ENCODE measurements around the gene MAP2K6.
A peak's percentile ranks its signal among the peaks of the same experiment; 100 is the strongest.

Gene MAP2K6

DNA sequence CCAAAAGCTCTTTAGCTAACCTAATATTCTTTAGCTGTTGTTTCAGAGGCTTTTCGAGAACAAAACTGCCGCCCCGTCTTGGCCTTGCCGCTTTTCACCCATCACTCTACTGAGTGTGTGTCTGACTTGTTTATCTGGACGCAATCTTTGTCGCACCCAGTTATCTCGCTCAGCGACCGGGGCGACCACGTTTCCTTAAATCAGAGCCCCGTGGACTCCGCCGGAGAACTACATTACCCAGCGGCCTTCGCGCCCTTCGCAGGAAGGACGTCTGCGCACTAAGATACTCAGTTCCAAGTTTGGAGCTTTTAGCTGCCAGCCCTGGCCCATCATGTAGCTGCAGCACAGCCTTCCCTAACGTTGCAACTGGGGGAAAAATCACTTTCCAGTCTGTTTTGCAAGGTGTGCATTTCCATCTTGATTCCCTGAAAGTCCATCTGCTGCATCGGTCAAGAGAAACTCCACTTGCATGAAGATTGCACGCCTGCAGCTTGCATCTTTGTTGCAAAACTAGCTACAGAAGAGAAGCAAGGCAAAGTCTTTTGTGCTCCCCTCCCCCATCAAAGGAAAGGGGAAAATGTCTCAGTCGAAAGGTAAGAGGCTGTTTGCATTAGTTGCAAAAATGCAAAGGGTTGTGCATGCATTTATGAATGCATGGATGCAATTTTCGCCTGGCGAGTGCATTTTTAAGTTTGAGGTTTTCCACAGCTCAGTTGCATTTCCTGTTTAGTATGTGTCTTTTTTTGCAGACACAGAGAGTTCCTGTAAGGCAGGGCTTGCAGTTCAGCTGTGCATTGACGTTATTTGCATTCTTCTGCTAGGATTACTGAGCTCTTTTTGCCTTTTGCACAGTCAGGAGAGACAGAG, at the start of gene MAP2K6:
MAP2K6 (plus strand) TSS at position 290 of the 867 bp plus-strand sequence; CDS start at position 578, 288 bp downstream.
- DNase-seq = peak in 55 of 56 donors; percentile 12 to 91 (median 77)

DNA sequence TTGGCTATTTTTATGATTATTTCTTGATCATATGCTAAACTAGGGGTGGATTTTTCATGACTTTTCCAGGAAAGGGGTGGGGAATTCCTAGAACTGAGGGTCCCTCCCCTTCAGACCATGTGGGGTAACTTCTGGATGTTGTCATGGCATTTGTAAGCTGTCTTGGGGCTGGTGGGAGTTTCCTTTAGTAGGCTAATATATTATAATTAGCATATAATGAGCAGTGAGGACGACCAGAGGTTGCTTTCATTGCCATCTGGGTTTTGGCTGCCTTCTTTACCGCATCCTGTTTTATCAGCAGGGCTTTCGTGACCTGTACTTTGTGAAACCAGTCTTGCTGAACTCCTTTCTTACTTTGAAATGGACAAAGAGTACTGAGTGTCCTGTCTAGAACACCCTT, 47.2 kb upstream of the MAP2K6 start:
- no peak for DNase-seq

DNA sequence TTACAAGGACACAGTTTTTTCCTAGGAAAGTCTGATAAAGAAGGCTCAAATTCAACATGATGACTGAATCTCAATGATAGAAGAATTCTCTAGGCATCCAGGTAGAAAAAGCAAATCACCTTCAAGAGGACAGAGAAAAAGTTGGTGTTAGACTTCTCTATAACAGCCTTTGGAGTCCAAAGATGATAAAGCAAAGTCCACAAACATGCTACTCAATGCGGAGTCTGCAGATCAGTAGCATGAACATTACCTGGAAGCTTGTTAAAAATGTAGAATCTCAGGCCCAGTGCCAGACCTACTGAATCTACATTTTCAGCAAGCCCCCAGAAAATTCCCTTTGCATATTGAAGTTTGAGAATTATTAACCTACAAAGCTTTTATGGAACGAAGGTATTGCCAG, 41.4 kb upstream of the MAP2K6 start:
- DNase-seq = no peak

GRCh38 chr17:69375229-69375628, 39.3 kb upstream of the MAP2K6 start:
- DNase-seq = no peak

DNA sequence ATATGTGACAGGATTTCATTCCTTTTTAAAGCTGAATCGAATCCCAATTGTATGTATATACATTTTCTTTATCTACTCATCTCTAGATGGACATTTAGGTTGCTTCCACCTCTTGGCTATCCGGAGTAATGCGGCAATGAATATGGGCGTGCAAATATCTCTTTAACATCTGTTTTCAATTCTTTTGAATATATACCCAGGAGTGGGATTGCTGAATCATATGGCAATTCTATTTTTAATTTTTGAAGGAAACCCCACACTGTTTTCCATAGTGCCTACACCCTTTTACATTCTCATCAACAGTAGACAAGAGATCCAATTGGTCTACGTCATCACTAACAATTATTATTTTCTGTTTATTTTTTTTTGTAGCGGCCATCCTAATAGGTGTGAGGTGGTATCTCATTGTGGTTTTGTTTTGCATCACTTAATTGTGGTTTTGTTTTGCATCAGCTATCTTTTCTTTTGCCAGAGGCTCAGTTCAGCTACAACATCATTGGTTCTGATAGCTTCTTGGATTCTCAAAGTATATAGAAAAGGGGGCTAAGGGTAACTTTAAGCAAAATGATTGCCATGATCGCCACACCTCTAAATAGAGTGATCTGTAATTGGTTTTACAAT, 25.6 kb upstream of the MAP2K6 start:
- no peak for DNase-seq

DNA sequence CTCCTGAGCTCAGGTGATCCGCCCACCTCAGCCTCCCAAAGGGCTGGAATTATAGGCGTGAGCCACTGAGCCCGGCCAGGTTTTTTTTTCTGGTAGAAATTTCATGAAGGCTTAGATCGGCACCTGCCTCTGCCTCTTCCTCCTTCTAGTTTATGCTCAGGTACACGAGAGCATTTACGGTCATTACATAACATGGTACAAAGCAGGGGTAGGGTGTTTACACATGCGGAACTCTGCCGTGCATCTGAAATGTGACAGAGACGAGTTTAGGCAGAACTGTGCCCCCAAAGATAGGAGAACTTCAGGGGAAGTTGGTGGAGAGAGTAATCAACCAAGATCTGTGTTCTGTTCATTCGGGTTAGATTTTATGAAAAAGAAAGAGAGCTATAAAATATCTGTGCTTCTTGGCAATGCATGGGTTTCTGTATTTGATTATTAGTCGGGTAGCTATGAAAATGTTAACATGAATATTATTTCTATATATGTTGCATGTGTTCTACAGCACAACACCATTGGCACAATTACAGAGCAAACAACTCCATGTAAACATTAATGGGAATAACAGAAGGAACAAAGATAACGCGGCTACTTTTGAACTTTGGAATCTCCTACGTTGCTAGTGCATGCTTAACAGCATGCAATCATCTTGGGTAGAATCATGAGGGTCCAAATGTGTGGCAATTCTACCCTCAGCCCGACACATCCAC, 23.5 kb upstream of the MAP2K6 start:
- no peak for DNase-seq

GRCh38 chr17:69401251-69401650, 13.2 kb upstream of the MAP2K6 start:
- no peak for DNase-seq

GRCh38 chr17:69402052-69402451, 12.4 kb upstream of the MAP2K6 start:
- no peak for DNase-seq

DNA sequence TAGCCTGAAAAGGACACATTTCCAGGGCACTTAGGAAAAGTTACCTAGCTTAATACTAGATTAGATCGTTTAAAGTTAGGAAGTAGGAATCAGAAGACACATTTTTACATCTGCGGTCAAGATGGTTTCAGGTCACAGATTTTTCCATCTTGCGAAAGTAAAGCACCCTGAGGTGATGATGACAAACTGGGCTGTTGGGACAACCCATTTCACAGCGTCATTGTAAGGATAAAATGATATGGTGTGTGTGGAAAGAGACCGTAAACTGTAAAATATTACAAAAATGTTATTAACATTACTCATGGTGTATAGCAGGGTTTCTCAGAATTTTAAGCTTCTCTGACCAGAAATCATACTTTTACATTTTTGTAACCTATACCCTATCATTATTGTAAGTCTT, 10.1 kb upstream of the MAP2K6 start:
- DNase-seq = no peak

DNA sequence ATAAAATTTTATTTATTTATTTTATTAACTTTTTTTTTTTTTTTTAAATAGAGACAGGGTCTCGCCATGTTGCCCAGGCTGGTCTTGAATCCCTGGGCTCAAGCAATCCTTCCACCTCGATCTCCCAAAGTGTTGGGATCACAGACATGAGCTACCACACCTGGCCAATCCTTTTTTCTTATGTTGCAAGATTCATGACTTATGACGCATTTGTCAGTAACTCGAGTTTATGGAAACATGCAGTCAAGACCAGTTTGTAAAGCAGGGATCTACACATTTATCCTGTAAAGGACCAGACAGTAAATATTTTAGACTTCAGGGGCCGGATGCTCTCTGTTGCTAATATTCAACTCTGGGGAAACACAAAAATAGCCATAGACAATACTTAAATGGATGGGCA, 9.4 kb upstream of the MAP2K6 start:
- DNase-seq = no peak

DNA sequence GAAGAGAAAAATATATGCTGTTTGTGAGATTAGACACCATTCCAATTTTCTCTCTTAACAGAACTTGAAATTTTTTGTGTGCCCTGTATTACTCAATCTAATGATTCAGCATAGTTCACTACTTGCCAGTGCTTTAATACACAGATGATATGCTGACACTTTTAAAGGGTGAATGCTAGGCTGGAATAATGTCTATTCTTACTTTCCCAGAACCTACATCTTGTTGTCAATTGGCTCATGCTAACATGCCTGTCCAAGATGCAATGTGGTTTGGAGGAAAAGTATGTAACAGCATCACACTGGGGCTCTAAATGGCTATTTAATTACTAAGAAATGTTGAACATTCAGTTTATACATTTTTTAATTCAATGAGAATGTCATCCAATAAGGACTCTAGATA, 7.6 kb upstream of the MAP2K6 start:
- DNase-seq = no peak

- DNase-seq = no peak
Measured at GRCh38 chr17:69407759-69408158, 6.7 kb upstream of the MAP2K6 start.

DNA sequence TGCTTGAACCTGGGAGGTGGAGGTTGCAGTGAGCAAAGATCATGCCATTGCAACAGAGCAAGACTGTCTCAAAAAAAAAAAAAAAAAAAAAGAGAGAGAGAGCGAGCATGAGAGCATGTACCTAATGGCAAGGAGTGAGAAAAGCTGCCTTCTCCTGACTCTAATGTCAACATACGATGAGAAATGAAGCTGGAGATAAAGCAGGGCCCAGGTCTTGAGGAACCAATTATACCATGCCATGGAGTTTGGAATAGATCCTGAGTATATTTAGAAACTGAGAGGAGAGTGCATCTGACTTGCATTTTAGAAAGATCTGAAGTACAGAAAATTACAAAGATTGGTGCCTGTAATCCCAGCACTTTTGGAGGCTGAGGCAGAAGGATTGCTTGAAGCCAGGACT, 3.8 kb upstream of the MAP2K6 start:
- DNase-seq = no peak

DNA sequence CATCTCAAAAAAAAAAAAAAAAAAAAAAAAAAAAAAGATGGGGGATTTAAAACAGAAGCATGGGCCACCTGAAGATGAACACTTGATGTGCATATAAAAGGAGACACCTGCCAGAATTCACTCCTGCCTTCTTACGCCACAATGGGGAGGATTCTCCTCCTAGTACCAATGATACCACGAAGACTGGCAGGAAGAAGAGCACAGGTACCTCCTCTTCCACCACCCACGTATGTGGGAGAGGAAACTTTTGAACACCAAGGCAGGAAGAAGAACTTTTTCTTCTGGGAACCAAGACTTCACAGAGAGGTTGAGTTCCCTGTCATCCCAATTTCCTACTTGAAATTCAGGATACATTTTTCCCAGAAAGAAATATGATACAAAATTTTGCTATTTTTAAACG, 2.7 kb upstream of the MAP2K6 start:
- peak in 2 of 56 donors; percentile 8 to 9 for DNase-seq

- DNase-seq = no peak
Measured at GRCh38 chr17:69412251-69412671, 2.2 kb upstream of the MAP2K6 start.

- DNase-seq = no peak
Measured at GRCh38 chr17:69415431-69415830, 934 bp downstream of the MAP2K6 start.

DNA sequence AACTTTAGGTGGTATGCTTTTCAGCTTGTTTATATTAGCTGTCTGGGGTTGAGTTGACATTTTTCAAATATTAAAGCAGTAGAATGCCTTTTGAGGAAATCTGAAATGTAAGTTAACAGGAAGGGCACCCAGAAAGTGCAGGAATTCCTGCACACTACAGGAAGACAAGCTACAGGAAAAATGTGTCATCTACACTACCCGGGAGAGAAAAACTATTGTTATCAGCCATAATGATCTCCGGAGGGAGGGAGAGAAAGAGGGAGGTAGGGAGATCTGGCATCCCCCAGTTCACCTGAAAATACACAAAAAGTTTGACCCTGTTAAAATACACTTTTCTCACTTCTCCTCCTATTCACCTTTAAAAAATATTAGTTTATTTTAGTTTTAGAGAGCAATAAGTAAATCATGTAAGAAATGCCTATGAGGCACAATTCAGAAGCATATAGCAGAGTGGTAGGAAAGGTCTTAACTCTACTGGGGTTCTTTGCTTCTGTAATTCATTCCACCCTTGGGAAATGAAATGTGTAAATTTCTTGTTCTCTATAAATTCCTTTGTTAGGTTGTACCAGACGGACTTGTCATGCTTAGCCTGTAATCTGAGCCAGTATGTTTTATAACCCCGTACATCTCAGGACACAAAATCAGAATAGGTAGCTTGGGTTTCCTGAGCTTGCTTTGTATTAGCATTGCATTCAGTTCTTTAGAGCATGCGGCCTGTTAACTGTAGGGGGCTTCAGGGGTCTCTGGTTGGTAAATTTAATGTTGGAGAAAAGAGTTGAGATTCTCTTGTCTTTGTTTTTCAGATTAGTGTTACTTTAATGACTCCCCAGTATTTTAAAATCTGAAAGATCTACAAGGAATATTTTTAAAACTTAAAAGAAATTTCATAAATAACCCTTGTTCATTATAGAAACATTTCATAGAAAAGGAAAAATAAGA, 3.3 kb downstream of the MAP2K6 start:
- DNase-seq = no peak

GRCh38 chr17:69418535-69418934, 4.0 kb downstream of the MAP2K6 start:
- DNase-seq = no peak

GRCh38 chr17:69423450-69423849, 9.0 kb downstream of the MAP2K6 start:
- no peak for DNase-seq

DNA sequence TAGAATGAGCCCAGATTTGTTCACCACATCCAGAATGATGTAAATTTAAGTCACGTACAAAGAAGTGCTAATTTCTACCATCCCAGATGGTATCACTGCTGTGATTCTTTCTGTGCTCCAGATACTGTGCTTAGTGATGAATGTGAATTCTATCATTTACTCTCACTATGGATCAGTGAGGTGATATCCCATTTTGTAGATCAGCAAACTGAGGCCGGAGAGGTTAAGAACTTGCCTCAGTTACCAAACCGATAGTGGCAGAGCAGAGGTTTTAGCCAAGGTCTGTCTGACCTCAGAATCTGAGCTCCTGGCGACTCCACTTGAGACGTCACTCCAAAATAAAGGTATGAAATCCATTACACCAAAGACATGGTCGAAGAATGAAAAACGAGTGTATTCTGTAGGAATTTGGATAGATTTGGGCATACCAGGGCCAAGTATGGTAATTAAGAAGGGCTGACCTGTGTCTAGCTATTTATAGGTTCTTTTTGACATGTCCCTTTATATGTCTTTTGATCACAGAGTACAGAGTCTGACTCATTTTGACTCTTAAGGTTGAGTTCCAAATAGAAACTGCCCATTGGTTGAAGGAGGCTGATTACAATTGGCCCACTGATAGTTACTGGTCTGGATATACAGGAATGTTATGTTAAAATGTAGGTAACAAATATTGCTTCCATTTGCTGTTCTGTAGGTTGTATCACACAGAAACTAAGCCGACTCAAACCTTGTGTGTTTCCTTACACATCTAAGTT, 10.0 kb downstream of the MAP2K6 start:
- DNase-seq = no peak
